IPS DF 6.9 (cell line): ENCODE data around the gene FIZ1.
"Not testable (repeated sequence)": the region's sequence is repeated elsewhere in the genome, so short reads cannot be mapped to it uniquely, and the experiment has no call there.

Experiments
- DNase-seq: peaks from one replicate; pipeline ENCODE4 v3.0.0-alpha.2; 2013; ENCODE audit warnings: low read depth, low spot score
- H3K27ac ChIP-seq: one replicate; pipeline ENCODE4 v1.5.1; 2013; ENCODE audit warnings: low read length, control low read depth
- H3K27me3 ChIP-seq: 2 replicates; pipeline ENCODE4 v1.6.1; 2013; ENCODE audit warnings: mild to moderate bottlenecking, low read length; ENCODE audit not compliant: control insufficient read depth, insufficient read depth
- H3K36me3 ChIP-seq: 2 replicates; pipeline ENCODE4 v1.6.1; 2013; ENCODE audit warnings: low read length; ENCODE audit not compliant: control insufficient read depth, insufficient read depth
- H3K4me1 ChIP-seq: 2 replicates; pipeline ENCODE4 v1.6.1; 2013; ENCODE audit warnings: low read length; ENCODE audit not compliant: control insufficient read depth, insufficient read depth
- H3K4me3 ChIP-seq: 2 replicates; pipeline ENCODE4 v1.5.1; 2013; ENCODE audit warnings: mild to moderate bottlenecking, low read length
- H3K9me3 ChIP-seq: 2 replicates; pipeline ENCODE4 v1.6.1; 2013; ENCODE audit warnings: low read length, inconsistent platforms; ENCODE audit not compliant: control insufficient read depth, insufficient read depth
- WGBS: extraction: QIAGEN DNeasy Blood & Tissue Kit; methylation state at CpG from one replicate; pipeline ENCODE4 v1.1.7; 2013; ENCODE audit warnings: mixed read lengths, missing lambda C conversion rate; ENCODE audit not compliant: insufficient read length, insufficient coverage; 5-methylcytosine and 5-hydroxymethylcytosine counted together

The FIZ1 gene

DNA sequence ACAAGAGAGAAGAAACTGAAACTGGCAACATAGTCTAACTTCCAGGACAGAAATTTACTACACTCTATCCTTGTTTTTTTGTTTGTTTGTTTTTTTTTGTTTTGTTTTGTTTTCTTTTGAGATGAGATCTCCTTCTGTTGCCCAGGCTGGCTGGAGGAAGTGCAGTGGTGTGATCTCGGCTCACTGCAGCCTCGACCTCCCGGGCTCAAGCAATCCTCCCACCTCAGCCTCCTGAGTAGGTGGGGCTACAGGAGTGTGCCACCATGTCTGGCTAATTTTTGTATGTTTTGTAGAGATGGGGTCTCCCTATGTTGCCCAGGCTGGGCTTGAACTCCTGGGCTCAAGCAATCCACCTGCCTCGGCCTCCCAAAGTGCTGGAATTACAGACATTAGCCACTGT lies 17.0 kb downstream of the FIZ1 start:
- not testable (repeated sequence) for DNase-seq, H3K27ac ChIP-seq, H3K9me3 ChIP-seq, H3K4me1 ChIP-seq, H3K27me3 ChIP-seq, H3K4me3 ChIP-seq
- peaks cover 15% of the 10 kb centered on the region for H3K36me3 ChIP-seq
- WGBS: no CpG with 5 or more reads among the region's 4 CpGs

DNA sequence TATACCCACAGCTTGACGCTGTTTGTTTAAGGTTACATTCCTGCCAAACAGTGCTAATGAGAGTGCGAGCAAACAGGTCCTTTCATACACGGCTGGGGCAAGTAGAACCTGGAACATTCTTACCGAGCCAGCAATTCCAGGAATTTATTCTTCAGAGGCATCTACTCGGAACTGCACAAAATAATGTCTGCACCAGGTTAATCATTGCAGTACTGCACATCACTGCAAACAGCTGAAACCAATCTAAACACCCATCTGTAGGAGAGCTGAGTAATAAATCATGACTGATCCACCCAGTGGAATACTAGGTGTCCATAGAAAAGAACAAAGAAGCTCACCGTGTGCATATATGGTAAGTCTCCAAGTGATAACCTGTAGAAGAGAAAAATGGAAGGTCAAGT lies 17.5 kb downstream of the FIZ1 start:
- no CpG with 5 or more reads among the region's 6 CpGs for WGBS
- Histone ChIP-seq H3K4me1 (0 out of 2 replicates have a peak, but pooled peaks cover 1% of the 10 kb centered on the region), H3K27me3 (no peaks in the 10 kb centered on the region), H3K36me3 (peaks cover 19% of the 10 kb centered on the region), H3K4me3 (no peak overlapping the region), H3K9me3 (no peaks in the 10 kb centered on the region), H3K27ac (no peak overlapping the region)
- DNase-seq: no peak

DNA sequence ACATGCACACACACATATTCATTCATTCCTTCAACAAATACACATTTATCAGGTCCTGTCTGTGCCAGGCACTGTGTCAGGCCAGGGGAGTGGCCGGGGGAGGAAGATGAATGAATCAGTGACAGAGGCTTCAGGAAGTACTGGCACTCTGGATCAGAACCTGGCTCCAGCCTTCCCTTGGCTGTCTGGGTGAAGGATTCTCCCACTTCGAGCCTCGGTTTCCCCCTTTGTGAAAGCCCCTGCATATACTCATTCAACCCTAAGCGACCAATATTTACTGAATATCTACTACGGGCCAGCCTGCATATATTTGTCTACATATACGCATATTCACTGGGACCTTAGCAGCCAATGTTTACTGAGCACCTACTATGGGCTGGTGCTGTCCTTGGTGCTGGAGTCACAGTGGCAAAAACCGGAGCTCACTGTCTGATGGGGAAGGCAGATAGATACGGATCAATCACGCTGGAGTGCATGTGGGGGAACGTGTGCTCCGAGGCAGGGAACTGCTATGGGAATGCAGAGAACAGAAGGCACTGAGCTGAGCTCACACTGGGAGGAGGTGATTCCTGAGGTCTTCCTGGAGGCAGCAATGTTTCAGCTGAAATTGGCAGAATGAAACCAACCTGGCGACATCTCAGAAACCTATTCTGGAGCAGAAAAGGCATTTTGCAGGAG lies 18.0 kb downstream of the FIZ1 start:
- Histone ChIP-seq H3K27me3 (no peaks in the 10 kb centered on the region), H3K36me3 (peaks cover 20% of the 10 kb centered on the region), H3K27ac (no peak overlapping the region), H3K9me3 (no peaks in the 10 kb centered on the region), H3K4me3 (peak overlapping the region; percentile 94; the same call in 1 of the 2 replicates), H3K4me1 (0 out of 2 replicates have a peak, but pooled peaks cover 1% of the 10 kb centered on the region)
- no CpG with 5 or more reads among the region's 12 CpGs for WGBS
- DNase-seq: no peak

DNA sequence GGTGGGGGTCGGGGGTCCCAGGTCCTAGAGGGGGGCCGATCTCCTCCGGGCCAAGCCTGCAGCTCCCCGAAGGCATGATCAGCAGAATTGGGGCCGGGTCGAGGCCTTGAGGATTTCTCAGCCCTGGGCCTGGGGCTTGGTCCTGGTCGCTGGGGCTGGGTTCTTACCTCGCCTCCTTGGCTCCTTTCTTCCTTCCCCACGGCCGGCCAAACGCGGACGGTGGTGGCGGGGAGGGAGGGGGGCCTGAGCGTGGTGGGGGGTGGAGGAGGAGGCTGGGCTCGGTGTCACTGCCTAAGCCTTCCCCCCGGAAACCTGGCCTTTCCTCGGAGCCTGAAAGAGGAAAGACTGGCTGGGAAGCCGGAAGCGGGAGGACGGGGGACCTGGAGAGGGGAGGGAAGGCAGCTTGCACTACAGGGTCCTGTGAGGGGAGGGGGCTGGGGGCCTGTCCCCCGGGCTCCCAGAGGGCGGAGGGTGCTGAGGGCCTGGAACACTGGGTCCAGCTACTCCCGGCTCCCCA lies 18.6 kb downstream of the FIZ1 start, which contains the start of gene ZNF579:
Gene ZNF579 (minus strand): TSS at position 221 of the 517 bp plus-strand sequence. CDS start 1,209 bp downstream, outside the sequence.
- H3K4me1 ChIP-seq: 0 out of 2 replicates have a peak, but pooled peaks cover 1% of the 10 kb centered on the region
- peaks cover 20% of the 10 kb centered on the region for H3K36me3 ChIP-seq
- H3K27me3 ChIP-seq: no peaks in the 10 kb centered on the region
- H3K9me3 ChIP-seq: no peaks in the 10 kb centered on the region
- no peak within 1 kb of the TSS for H3K27ac ChIP-seq
- WGBS: no CpG with 5 or more reads among the region's 24 CpGs
- peak within 1 kb of the TSS; percentile 94 for H3K4me3 ChIP-seq
- DNase-seq: no peak

- Histone ChIP-seq H3K36me3 (peaks cover 20% of the 10 kb centered on the region), H3K27me3 (no peaks in the 10 kb centered on the region), H3K27ac (no peak overlapping the region), H3K4me3 (peak overlapping the region; percentile 94), H3K4me1 (no peaks in the 10 kb centered on the region), H3K9me3 (no peaks in the 10 kb centered on the region)
- no CpG with 5 or more reads among the region's 20 CpGs for WGBS
- DNase-seq: no peak
These were observed 19.3 kb downstream of the FIZ1 start for GRCh38 chr19:55579766-55580621.

GRCh38 chr19:55578761-55579747 lies 20.3 kb downstream of the FIZ1 start:
- Histone ChIP-seq H3K9me3 (no peaks in the 10 kb centered on the region), H3K4me3 (no peak overlapping the region), H3K27ac (no peak overlapping the region), H3K4me1 (no peaks in the 10 kb centered on the region), H3K36me3 (peaks cover 20% of the 10 kb centered on the region), H3K27me3 (no peaks in the 10 kb centered on the region)
- no CpG with 5 or more reads among the region's 90 CpGs for WGBS
- DNase-seq: no peak

GRCh38 chr19:55578031-55578760 lies 21.1 kb downstream of the FIZ1 start:
- WGBS: no CpG with 5 or more reads among the region's 83 CpGs
- Histone ChIP-seq H3K27me3 (no peaks in the 10 kb centered on the region), H3K4me1 (no peaks in the 10 kb centered on the region), H3K36me3 (peaks cover 20% of the 10 kb centered on the region), H3K4me3 (no peak overlapping the region), H3K9me3 (no peaks in the 10 kb centered on the region), H3K27ac (no peak overlapping the region)
- DNase-seq: no peak

DNA sequence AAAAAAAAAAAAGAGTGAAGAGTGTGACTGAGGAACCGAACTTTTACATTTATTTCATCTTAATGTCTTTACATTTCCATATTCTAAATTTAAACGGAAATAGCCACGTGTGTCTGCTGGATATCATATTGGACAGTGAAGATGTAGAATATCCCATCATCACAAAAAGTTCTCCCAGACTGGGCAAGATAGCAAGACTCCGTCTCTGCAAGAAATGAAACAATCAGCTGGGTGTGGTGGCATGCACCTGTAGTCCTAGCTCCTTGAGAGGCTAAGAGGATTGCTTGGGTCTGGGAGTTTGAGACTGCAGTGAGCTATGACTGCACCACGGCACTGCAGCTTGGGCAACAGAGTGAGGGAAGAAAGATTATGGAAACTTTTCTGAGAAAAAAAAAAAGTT lies 22.6 kb downstream of the FIZ1 start:
- Histone ChIP-seq H3K4me3 (no peak overlapping the region), H3K27me3 (no peaks in the 10 kb centered on the region), H3K27ac (no peak overlapping the region), H3K36me3 (peaks cover 20% of the 10 kb centered on the region), H3K9me3 (no peaks in the 10 kb centered on the region), H3K4me1 (no peaks in the 10 kb centered on the region)
- DNase-seq: no peak
- no CpG with 5 or more reads among the region's 5 CpGs for WGBS

DNA sequence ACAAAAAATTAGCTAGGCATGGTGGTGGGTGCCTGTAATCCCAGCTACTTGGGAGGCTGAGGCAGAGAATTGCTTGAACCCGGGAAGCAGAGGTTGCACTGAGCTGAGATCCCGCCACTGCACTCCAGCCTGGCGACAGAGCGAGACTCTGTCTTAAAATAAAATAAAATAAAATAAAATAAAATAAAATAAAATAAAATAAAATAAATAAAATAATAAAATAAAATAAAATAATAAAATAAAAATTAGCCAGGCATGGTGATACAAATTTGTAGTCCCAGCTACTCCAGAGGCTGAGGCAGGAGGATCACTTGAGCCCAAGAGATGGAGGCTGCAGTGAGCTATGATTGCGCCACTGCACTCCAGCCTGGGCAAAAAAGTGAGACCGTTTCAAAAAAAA lies 25.4 kb downstream of the FIZ1 start:
- not testable (repeated sequence) for H3K27ac ChIP-seq, H3K4me1 ChIP-seq, DNase-seq, H3K27me3 ChIP-seq, H3K4me3 ChIP-seq, H3K9me3 ChIP-seq
- H3K36me3 ChIP-seq: peaks cover 17% of the 10 kb centered on the region
- no CpG with 5 or more reads among the region's 6 CpGs for WGBS
